Trophoblast cell (in vitro differentiated cells and primary cell): ENCODE results near the gene TMEM95.
"Not testable (repeated sequence)": the region's sequence is repeated elsewhere in the genome, so short reads cannot be mapped to it uniquely, and the experiment has no call there.

Experiments
- DNase-seq, 2 donors: peaks; one replicate each; pipeline ENCODE4 v3.0.0-alpha.2; 2016
- H2AFZ ChIP-seq: 2 replicates; pipeline ENCODE4 v1.6.1; 2013; ENCODE audit warnings: low read length, moderate library complexity, mild to moderate bottlenecking; ENCODE audit not compliant: insufficient read depth, poor library complexity
- H2AK5ac ChIP-seq: 2 replicates; pipeline ENCODE4 v1.6.1; 2013; ENCODE audit warnings: mild to moderate bottlenecking, low read length
- H2BK120ac ChIP-seq: 2 replicates; pipeline ENCODE4 v1.6.1; 2013; ENCODE audit warnings: low read length, mild to moderate bottlenecking, moderate library complexity; ENCODE audit not compliant: insufficient read depth, poor library complexity
- H2BK12ac ChIP-seq: 2 replicates; pipeline ENCODE4 v1.6.1; 2013; ENCODE audit warnings: mild to moderate bottlenecking, low read length, moderate library complexity
- H2BK5ac ChIP-seq: 2 replicates; pipeline ENCODE4 v1.6.1; 2013; ENCODE audit warnings: low read length, low read depth, moderate library complexity, mild to moderate bottlenecking; ENCODE audit not compliant: poor library complexity
- H3K14ac ChIP-seq: 2 replicates; pipeline ENCODE4 v1.6.1; 2013; ENCODE audit warnings: mild to moderate bottlenecking, low read length
- H3K18ac ChIP-seq: 2 replicates; pipeline ENCODE4 v1.6.1; 2013; ENCODE audit warnings: mild to moderate bottlenecking, low read length
- H3K23ac ChIP-seq: 2 replicates; pipeline ENCODE4 v1.6.1; 2013; ENCODE audit warnings: low read length
- H3K27ac ChIP-seq: 2 replicates; pipeline ENCODE4 v1.5.1; 2013; ENCODE audit warnings: low read depth, mild to moderate bottlenecking, inconsistent platforms, low read length, moderate library complexity
- H3K27me3 ChIP-seq: 2 replicates; pipeline ENCODE4 v1.6.1; 2013; ENCODE audit warnings: inconsistent platforms, mild to moderate bottlenecking, low read length, moderate library complexity; ENCODE audit not compliant: insufficient read depth
- H3K36me3 ChIP-seq, 2 experiments: 1 replicate in 1 of 2; 2 replicates in 1 of 2; pipeline ENCODE4 v1.6.1; 2013; ENCODE audit warnings: low read length in 2 of 2, mild to moderate bottlenecking in 2 of 2, moderate library complexity in 1 of 2; ENCODE audit not compliant: insufficient read depth in 2 of 2, control insufficient read depth in 1 of 2
- H3K4ac ChIP-seq: 2 replicates; pipeline ENCODE4 v1.6.1; 2013; ENCODE audit warnings: low read depth, mild to moderate bottlenecking, low read length, moderate library complexity
- H3K4me1 ChIP-seq, 2 experiments: 1 replicate in 1 of 2; 2 replicates in 1 of 2; pipeline ENCODE4 v1.6.1; 2013; ENCODE audit warnings: low read length in 2 of 2, mild to moderate bottlenecking in 2 of 2, moderate library complexity in 1 of 2; ENCODE audit not compliant: insufficient read depth in 2 of 2, control insufficient read depth in 1 of 2
- H3K4me2 ChIP-seq: 2 replicates; pipeline ENCODE4 v1.6.1; 2013; ENCODE audit warnings: inconsistent platforms, mild to moderate bottlenecking, low read length, moderate library complexity
- H3K4me3 ChIP-seq: 2 replicates; pipeline ENCODE4 v1.5.1; 2013; ENCODE audit warnings: mild to moderate bottlenecking, low read depth, low read length, inconsistent platforms
- H3K79me1 ChIP-seq: one replicate; pipeline ENCODE4 v1.6.1; 2013; ENCODE audit warnings: low read length
- H3K79me2 ChIP-seq: 2 replicates; pipeline ENCODE4 v1.6.1; 2013; ENCODE audit warnings: low read length, mild to moderate bottlenecking; ENCODE audit not compliant: control insufficient read depth, insufficient read depth, poor library complexity
- H3K9ac ChIP-seq: 2 replicates; pipeline ENCODE4 v1.6.1; 2013; ENCODE audit warnings: mild to moderate bottlenecking, low read length
- H3K9me3 ChIP-seq: 2 replicates; pipeline ENCODE4 v1.6.1; 2013; ENCODE audit warnings: low read depth, mild to moderate bottlenecking, control low read depth, inconsistent platforms, low read length; ENCODE audit not compliant: insufficient read depth
- H4K12ac ChIP-seq: 2 replicates; pipeline ENCODE4 v1.6.1; 2013; ENCODE audit warnings: low read depth, mild to moderate bottlenecking, low read length, moderate library complexity
- H4K8ac ChIP-seq: 2 replicates; pipeline ENCODE4 v1.6.1; 2013; ENCODE audit warnings: low read depth, mild to moderate bottlenecking, low read length, moderate library complexity
- H4K91ac ChIP-seq: one replicate; pipeline ENCODE4 v1.6.1; 2013; ENCODE audit warnings: low read depth, mild to moderate bottlenecking, low read length, moderate library complexity
- WGBS: extraction: QIAGEN DNeasy Blood & Tissue Kit; methylation state at CpG from one replicate; pipeline ENCODE4 v1.1.7; 2013; ENCODE audit warnings: missing lambda C conversion rate; ENCODE audit not compliant: insufficient read length, insufficient coverage; ENCODE audit errors: extremely low coverage; 5-methylcytosine and 5-hydroxymethylcytosine counted together

The TMEM95 gene

DNA sequence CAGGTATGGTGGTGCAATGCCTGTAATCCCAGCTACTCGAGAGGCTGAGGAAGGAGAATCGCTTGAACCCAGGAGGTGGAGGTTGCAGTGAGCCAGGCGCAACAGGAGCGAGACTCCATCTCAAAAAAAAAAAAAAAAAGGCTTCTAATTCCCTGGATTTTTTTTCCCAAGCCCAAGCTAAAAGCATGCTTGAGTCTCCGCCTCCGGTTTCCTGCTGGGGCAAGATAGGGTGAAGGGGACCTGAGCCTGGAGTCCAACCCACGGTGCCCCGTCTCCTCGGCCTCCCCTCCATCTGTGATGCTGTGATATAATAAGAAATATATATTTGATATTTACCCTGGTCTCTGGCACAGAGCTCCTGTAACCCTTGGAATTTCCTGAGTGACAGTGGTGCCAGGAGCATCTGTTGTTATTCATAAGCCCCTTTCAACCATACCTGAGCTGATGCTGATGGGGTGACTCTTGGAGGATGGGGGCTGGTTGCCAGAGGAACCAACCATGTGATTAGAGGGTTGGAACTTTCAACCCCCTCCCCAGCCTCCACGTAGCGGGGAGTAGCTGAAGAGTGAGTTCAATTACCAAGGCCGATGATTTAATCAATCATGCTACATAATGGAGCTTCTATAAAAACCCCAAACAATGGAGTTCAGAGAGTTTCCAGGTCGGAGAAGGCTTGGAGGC lies 13.1 kb downstream of the TMEM95 start:
- WGBS: no CpG with 5 or more reads among the region's 13 CpGs
- Histone ChIP-seq H4K8ac (no peak overlapping the region), H2BK120ac (no peak overlapping the region), H3K14ac (no peak overlapping the region), H2BK12ac (no peak overlapping the region), H3K27ac (no peak overlapping the region), H3K9ac (no peak overlapping the region), H2BK5ac (no peak overlapping the region), H3K79me1 (no peaks in the 10 kb centered on the region), H3K79me2 (no peaks in the 10 kb centered on the region), H3K18ac (no peak overlapping the region), H3K4me3 (no peak overlapping the region), H2AK5ac (no peak overlapping the region), H4K12ac (no peak overlapping the region), H4K91ac (no peak overlapping the region), H3K4me2 (no peak overlapping the region), H3K9me3 (no peaks in the 10 kb centered on the region), H3K4me1 (no peaks in the 10 kb centered on the region), H2AFZ (no peak overlapping the region), H3K23ac (no peak overlapping the region), H3K36me3 (no peaks in the 10 kb centered on the region), H3K27me3 (no peaks in the 10 kb centered on the region), H3K4ac (no peak overlapping the region)
- no peak for DNase-seq

DNA sequence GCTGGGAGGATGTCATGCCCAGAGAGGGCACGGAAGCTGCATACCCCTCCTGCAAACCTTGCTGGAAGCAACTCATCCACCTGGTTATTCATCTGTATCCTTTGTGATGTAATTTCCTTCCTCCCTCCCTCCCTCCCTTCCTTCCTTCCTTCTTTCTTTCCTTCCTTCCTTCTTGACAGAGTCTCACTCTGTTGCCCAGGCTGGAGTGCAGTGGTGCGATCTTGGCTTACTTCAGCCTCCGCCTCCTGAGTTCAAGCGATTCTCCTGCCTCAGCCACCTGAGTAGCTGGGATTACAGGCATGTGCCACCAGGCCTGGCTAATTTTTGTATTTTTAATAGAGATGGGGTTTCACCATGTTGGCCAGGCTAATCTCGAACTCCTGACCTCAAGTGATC lies 13.6 kb downstream of the TMEM95 start:
- H3K23ac ChIP-seq, H3K27ac ChIP-seq, H3K18ac ChIP-seq, H4K8ac ChIP-seq, H3K14ac ChIP-seq, H3K4me2 ChIP-seq, H3K79me1 ChIP-seq, H4K12ac ChIP-seq, H4K91ac ChIP-seq, H3K9ac ChIP-seq, H2AFZ ChIP-seq, H3K4ac ChIP-seq, H2BK5ac ChIP-seq, H2BK12ac ChIP-seq, H3K79me2 ChIP-seq, H3K9me3 ChIP-seq, H3K4me3 ChIP-seq, H2AK5ac ChIP-seq, H3K27me3 ChIP-seq, H3K4me1 ChIP-seq, H3K36me3 ChIP-seq, DNase-seq, H2BK120ac ChIP-seq: not testable (repeated sequence)
- no CpG with 5 or more reads among the region's 5 CpGs for WGBS

DNA sequence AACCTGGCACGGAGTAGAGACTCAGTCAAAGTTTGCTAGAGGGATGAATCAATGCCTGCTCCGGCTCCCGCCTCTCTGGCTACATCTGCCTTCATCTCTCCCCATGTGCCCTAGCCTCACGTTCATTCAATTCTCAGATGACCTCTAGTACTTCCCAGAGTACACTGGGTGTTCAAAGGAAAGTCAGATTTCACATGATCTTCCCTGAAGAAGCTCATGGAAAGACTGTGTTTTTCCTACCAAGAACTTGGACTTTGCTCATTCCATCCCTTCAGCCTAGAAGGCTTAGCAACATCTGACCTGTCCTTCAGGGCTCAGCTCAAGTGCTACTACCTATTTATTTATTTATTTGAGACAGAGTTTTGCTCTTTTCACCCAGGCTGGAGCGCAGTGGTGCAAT lies 14.9 kb downstream of the TMEM95 start:
- no peak overlapping the region for H3K4me2 ChIP-seq
- no peak overlapping the region for H3K4ac ChIP-seq
- no peaks in the 10 kb centered on the region for H3K79me1 ChIP-seq
- H3K79me2 ChIP-seq: no peaks in the 10 kb centered on the region
- no peak overlapping the region for H3K14ac ChIP-seq
- H2BK120ac ChIP-seq: no peak overlapping the region
- no peak overlapping the region for H3K27ac ChIP-seq
- no peak overlapping the region for H4K12ac ChIP-seq
- WGBS: no CpG with 5 or more reads among the region's 5 CpGs
- no peak overlapping the region for H4K8ac ChIP-seq
- no peak overlapping the region for H3K9ac ChIP-seq
- H3K9me3 ChIP-seq: no peaks in the 10 kb centered on the region
- H3K36me3 ChIP-seq: no peaks in the 10 kb centered on the region
- H3K4me3 ChIP-seq: no peak overlapping the region
- no peak overlapping the region for H2BK12ac ChIP-seq
- no peak overlapping the region for H3K23ac ChIP-seq
- no peak for DNase-seq
- H2AFZ ChIP-seq: no peak overlapping the region
- no peaks in the 10 kb centered on the region for H3K4me1 ChIP-seq
- H3K27me3 ChIP-seq: no peaks in the 10 kb centered on the region
- no peak overlapping the region for H3K18ac ChIP-seq
- no peak overlapping the region for H2BK5ac ChIP-seq
- H4K91ac ChIP-seq: no peak overlapping the region
- H2AK5ac ChIP-seq: no peak overlapping the region

DNA sequence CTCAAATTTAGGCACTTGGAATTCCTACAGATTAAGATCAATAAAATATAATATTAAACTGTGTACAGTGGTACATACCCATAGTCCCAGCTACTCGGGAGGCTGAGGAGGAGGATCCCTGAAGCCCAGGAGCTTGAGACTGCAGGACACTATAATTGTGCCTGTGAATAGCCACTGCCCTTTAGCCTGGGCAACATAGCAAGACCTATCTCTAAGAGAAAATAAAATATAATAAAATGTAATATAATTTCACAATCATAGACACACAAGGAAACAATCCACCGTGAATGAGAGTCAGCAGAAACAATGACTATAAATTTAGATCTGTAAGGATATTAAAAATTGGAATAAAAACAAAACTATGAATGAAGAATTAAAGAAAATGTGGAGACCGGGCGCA lies 15.9 kb downstream of the TMEM95 start:
- no CpG with 5 or more reads among the region's 4 CpGs for WGBS
- DNase-seq: no peak
- no peak overlapping the region for H4K8ac ChIP-seq
- no peak overlapping the region for H2BK120ac ChIP-seq
- H3K9ac ChIP-seq: no peak overlapping the region
- no peak overlapping the region for H3K27ac ChIP-seq
- no peaks in the 10 kb centered on the region for H3K9me3 ChIP-seq
- no peak overlapping the region for H2AFZ ChIP-seq
- H2BK5ac ChIP-seq: no peak overlapping the region
- H3K36me3 ChIP-seq: no peaks in the 10 kb centered on the region
- no peak overlapping the region for H3K4me3 ChIP-seq
- H3K14ac ChIP-seq: no peak overlapping the region
- H2AK5ac ChIP-seq: no peak overlapping the region
- H3K27me3 ChIP-seq: no peaks in the 10 kb centered on the region
- H3K4me2 ChIP-seq: no peak overlapping the region
- no peak overlapping the region for H3K4ac ChIP-seq
- no peaks in the 10 kb centered on the region for H3K4me1 ChIP-seq
- no peak overlapping the region for H3K23ac ChIP-seq
- no peak overlapping the region for H4K12ac ChIP-seq
- H3K79me1 ChIP-seq: no peaks in the 10 kb centered on the region
- no peak overlapping the region for H4K91ac ChIP-seq
- no peak overlapping the region for H3K18ac ChIP-seq
- no peaks in the 10 kb centered on the region for H3K79me2 ChIP-seq
- H2BK12ac ChIP-seq: no peak overlapping the region
